Stimulated activated naive CD4-positive, alpha-beta T cell treated with Interleukin-2 at 50 U/mL for 16 hours (primary cell): ENCODE data around the gene EEF2KMT.
"Not testable (repeated sequence)": the region's sequence is repeated elsewhere in the genome, so short reads cannot be mapped to it uniquely, and the experiment has no call there.

ENCODE experiments used
- DNase-seq: peaks from one replicate; lab custom pipeline; 2025; lab: John Stamatoyannopoulos, UW

The EEF2KMT gene

GRCh38 chr16:5097470-5098220 lies at the start of gene EEF2KMT:
EEF2KMT (minus strand) TSS chr16:5097795; CDS start chr16:5097739, 56 bp downstream.
- DNase-seq: peak; percentile 97

- not testable (repeated sequence) for DNase-seq
Observed at GRCh38 chr16:5144621-5144956, 47.0 kb upstream of the EEF2KMT start.

- DNase-seq: no peak
Observed at GRCh38 chr16:5143761-5144620, 46.4 kb upstream of the EEF2KMT start.

GRCh38 chr16:5140151-5140550 lies 42.6 kb upstream of the EEF2KMT start:
- DNase-seq: not testable (repeated sequence)

GRCh38 chr16:5134739-5135452 lies 37.3 kb upstream of the EEF2KMT start:
- DNase-seq: not testable (repeated sequence)

- not testable (repeated sequence) for DNase-seq
Observed at GRCh38 chr16:5132915-5133600, 35.5 kb upstream of the EEF2KMT start.

GRCh38 chr16:5131467-5132004 lies 33.9 kb upstream of the EEF2KMT start:
- DNase-seq: not testable (repeated sequence)

GRCh38 chr16:5117300-5118087 lies 19.9 kb upstream of the EEF2KMT start:
- not testable (repeated sequence) for DNase-seq

GRCh38 chr16:5116780-5117295 lies 19.2 kb upstream of the EEF2KMT start:
- not testable (repeated sequence) for DNase-seq

GRCh38 chr16:5110933-5111332 lies 13.3 kb upstream of the EEF2KMT start:
- not testable (repeated sequence) for DNase-seq

- DNase-seq: no peak
Observed at GRCh38 chr16:5108505-5109158, 11.0 kb upstream of the EEF2KMT start.

- DNase-seq: not testable (repeated sequence)
Observed at GRCh38 chr16:5105039-5105438, 7.4 kb upstream of the EEF2KMT start.

- DNase-seq: not testable (repeated sequence)
Observed at GRCh38 chr16:5103296-5104032, 5.9 kb upstream of the EEF2KMT start.

- DNase-seq: not testable (repeated sequence)
Observed at GRCh38 chr16:5099174-5099573, 1.6 kb upstream of the EEF2KMT start.

GRCh38 chr16:5098221-5099159 lies 895 bp upstream of the EEF2KMT start:
- DNase-seq: peak; percentile 63

- DNase-seq: peak; percentile 27
Observed at GRCh38 chr16:5097061-5097469, 530 bp downstream of the EEF2KMT start.

- not testable (repeated sequence) for DNase-seq
Observed at GRCh38 chr16:5096437-5097060, 1.0 kb downstream of the EEF2KMT start.
